ENCODE results near the gene PLEKHA5.

PLEKHA5 gene

DNA sequence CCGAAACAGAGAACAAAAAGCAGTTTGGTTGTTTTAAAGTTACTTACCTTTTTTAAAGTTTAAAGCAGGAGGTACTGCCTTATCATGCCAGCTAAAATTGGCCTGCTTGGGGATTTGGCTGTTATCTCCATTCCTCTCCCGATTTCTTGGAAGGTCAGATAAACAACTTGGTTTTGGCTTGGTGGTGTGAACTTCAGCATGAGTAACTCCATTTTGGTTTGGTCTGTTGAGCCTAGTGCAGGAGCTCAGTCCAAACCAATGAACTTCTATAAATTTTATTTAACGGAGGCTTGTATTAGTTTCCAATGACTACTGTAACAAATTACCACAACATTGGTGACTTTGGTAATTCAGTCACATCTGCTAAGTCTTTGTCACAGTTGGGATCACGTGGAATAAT, 82.3 kb downstream of the PLEKHA5 start:
- no peak overlapping the region for H3K4me3 ChIP-seq (ENCODE audit: low read depth, low read length)
- H3K9me3 ChIP-seq (ENCODE audit: severe bottlenecking) = no peaks in the 10 kb centered on the region
- H3K27ac ChIP-seq = no peak overlapping the region
- no peaks in the 10 kb centered on the region for H3K27me3 ChIP-seq (ENCODE audit: insufficient read depth, low read depth, severe bottlenecking)
- DNase-seq = no peak
- TF ChIP-seq, protein P1, sequence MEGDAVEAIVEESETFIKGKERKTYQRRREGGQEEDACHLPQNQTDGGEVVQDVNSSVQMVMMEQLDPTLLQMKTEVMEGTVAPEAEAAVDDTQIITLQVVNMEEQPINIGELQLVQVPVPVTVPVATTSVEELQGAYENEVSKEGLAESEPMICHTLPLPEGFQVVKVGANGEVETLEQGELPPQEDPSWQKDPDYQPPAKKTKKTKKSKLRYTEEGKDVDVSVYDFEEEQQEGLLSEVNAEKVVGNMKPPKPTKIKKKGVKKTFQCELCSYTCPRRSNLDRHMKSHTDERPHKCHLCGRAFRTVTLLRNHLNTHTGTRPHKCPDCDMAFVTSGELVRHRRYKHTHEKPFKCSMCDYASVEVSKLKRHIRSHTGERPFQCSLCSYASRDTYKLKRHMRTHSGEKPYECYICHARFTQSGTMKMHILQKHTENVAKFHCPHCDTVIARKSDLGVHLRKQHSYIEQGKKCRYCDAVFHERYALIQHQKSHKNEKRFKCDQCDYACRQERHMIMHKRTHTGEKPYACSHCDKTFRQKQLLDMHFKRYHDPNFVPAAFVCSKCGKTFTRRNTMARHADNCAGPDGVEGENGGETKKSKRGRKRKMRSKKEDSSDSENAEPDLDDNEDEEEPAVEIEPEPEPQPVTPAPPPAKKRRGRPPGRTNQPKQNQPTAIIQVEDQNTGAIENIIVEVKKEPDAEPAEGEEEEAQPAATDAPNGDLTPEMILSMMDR (IDR thresholded peaks at IDR 0.05; ENCODE audit: low read depth, low read length) = no peak
- H3K36me3 ChIP-seq = peaks cover 4% of the 10 kb centered on the region

DNA sequence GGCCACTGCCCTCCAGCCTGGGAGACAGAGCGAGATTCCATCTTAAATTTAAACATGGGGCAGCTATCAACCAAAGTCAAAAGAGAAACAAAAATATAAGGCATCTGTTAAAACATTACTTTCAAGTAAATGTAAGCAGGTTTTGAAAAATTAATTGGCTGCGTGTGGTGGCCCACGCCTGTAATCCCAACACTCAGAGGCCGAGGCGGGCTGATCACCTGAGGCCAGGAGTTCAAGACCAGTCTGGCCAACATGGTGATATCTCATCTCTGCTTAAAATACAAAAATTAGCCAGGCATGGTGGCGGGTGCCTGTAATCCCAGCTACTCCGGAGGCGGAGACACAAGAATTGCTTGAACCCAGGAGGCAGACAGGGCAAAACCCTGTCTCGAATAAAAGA, 82.7 kb downstream of the PLEKHA5 start:
- peaks cover 3% of the 10 kb centered on the region for H3K36me3 ChIP-seq
- no peaks in the 10 kb centered on the region for H3K27me3 ChIP-seq (ENCODE audit: insufficient read depth, low read depth, severe bottlenecking)
- no peaks in the 10 kb centered on the region for H3K9me3 ChIP-seq (ENCODE audit: severe bottlenecking)
- TF ChIP-seq, protein P1 (IDR thresholded peaks at IDR 0.05; ENCODE audit: low read depth, low read length) = no peak
- no peak for DNase-seq
- H3K27ac ChIP-seq = no peak overlapping the region
- no peak overlapping the region for H3K4me3 ChIP-seq (ENCODE audit: low read depth, low read length)

DNA sequence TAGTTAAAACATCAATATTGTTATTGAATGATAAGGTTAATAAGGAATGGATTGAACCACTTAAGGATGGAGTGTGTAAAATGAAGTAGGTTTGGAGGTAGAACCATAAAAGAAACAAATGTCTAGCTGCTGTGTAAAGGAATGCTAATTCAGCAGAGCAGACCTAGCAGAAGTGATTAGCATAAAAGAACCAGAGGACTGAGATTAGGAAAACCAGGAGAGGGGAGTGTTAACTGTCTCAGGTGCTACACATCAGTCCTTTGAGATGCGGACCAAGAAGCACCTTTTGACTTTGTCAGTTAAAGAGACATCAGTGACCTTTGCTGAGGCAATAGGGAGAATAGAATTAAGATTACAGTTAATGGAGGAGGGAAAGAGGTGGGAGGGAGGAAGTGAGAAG, 84.5 kb downstream of the PLEKHA5 start:
- H3K9me3 ChIP-seq (ENCODE audit: severe bottlenecking) = no peaks in the 10 kb centered on the region
- H3K27me3 ChIP-seq (ENCODE audit: insufficient read depth, low read depth, severe bottlenecking) = no peaks in the 10 kb centered on the region
- H3K36me3 ChIP-seq = no peaks in the 10 kb centered on the region
- H3K27ac ChIP-seq = no peak overlapping the region
- TF ChIP-seq, protein P1 (IDR thresholded peaks at IDR 0.05; ENCODE audit: low read depth, low read length) = no peak
- DNase-seq = no peak
- no peak overlapping the region for H3K4me3 ChIP-seq (ENCODE audit: low read depth, low read length)

DNA sequence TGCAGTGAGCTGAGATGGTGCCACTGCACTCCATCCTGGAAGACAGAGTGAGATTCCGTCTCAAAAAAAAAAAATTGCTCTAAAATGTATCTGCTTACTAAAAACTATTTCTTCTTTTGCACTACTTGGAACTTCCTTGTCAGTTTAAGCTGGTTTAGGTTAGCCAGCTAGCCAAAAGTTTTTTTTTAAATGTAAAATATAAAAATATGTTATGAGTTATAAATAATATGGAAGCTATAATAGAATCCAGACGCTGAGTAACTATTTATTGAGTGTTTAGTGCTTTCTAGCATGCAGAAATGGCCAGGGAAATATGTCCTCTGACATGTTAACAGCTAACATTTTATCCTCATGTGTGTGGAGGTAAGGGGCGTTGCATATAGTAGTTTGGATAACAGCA, 85.6 kb downstream of the PLEKHA5 start:
- no peak for DNase-seq
- no peak overlapping the region for H3K4me3 ChIP-seq (ENCODE audit: low read depth, low read length)
- no peaks in the 10 kb centered on the region for H3K9me3 ChIP-seq (ENCODE audit: severe bottlenecking)
- H3K36me3 ChIP-seq = no peaks in the 10 kb centered on the region
- no peak overlapping the region for H3K27ac ChIP-seq
- no peaks in the 10 kb centered on the region for H3K27me3 ChIP-seq (ENCODE audit: insufficient read depth, low read depth, severe bottlenecking)
- TF ChIP-seq, protein P1 (IDR thresholded peaks at IDR 0.05; ENCODE audit: low read depth, low read length) = no peak

DNA sequence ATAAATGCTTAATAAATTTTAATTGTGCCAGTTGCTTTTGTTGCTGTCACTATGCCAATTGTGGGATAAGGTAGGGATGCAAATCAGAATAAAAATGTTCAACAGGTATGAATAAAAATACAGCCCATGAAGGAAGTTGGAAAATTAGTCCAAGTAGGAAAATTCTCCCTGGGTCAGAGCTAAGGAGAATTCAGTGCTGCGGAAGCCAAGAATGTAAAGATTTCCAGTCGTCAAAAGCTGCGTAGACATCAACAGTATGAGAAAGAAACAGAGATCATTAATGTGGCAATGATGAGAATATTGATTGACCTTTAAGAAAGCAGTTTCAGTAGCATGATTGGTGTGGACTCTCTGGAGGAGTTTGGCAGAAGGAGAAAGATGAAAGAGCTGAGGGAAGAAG, 87.9 kb downstream of the PLEKHA5 start:
- TF ChIP-seq, protein P1 (IDR thresholded peaks at IDR 0.05; ENCODE audit: low read depth, low read length) = no peak
- Histone ChIP-seq H3K36me3 (no peaks in the 10 kb centered on the region), H3K27ac (no peak overlapping the region), H3K27me3 (ENCODE audit: insufficient read depth, low read depth, severe bottlenecking) (no peaks in the 10 kb centered on the region), H3K4me3 (ENCODE audit: low read depth, low read length) (no peak overlapping the region), H3K9me3 (ENCODE audit: severe bottlenecking) (no peaks in the 10 kb centered on the region)
- no peak for DNase-seq

DNA sequence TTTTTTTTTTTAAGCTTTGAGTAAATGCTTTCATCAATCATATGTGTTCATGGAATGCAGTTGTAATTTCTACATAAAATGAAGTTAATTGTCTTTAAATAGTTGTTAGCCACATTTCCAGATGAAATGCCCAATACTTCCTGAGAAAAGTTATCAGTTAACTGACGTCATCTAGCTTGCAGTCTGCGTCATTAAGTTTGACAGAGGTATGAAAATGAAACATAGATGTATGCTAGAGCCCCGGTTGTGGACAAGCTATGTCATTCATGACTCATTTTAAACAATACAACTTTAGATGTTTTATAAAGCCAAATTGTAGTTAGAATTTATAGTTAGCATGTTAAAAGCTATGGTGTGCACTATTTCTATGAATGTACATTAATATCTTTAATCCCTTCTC, 90.7 kb downstream of the PLEKHA5 start:
- Histone ChIP-seq H3K27me3 (ENCODE audit: insufficient read depth, low read depth, severe bottlenecking) (no peaks in the 10 kb centered on the region), H3K27ac (no peak overlapping the region), H3K36me3 (no peaks in the 10 kb centered on the region), H3K9me3 (ENCODE audit: severe bottlenecking) (no peaks in the 10 kb centered on the region), H3K4me3 (ENCODE audit: low read depth, low read length) (no peak overlapping the region)
- DNase-seq = no peak
- TF ChIP-seq, protein P1 (IDR thresholded peaks at IDR 0.05; ENCODE audit: low read depth, low read length) = no peak
